ENCODE results near the gene LRP10.

GRCh38 chr14:22892488-22892887 is 20.9 kb downstream of the LRP10 start:
- TF ChIP-seq CTCF (IDR thresholded peaks at IDR 0.05) (no peak), POLR2AphosphoS5 (IDR thresholded peaks at IDR 0.05) (no peak)
